K562 (cell line): Measurements from ENCODE around the gene THADA. TPM values are rescaled to one million over a fixed set of nuclear protein-coding genes. Genes with fewer than 3 reads are reported as not detected.
A peak's percentile ranks its signal among the peaks of the same experiment; 100 is the strongest.

Source experiments
- CBFA2T2 ChIP-seq: fragments of 450-650 bp; conservative IDR thresholded peaks from 2 replicates; pipeline ENCODE4 v1.6.1; 2017; ENCODE audit warnings: mild to moderate bottlenecking
- FOXA1 ChIP-seq: fragments of 450-650 bp; IDR thresholded peaks from 2 replicates; pipeline ENCODE4 v1.6.1; 2016; ENCODE audit warnings: mild to moderate bottlenecking, borderline replicate concordance
- MGA ChIP-seq: fragments of 450-650 bp; IDR thresholded peaks from 2 replicates; pipeline ENCODE4 v1.6.1; 2016; ENCODE audit warnings: mild to moderate bottlenecking, moderate library complexity
- NFXL1 ChIP-seq: fragments of 450-650 bp; formaldehyde crosslinking; IDR thresholded peaks from 2 replicates; pipeline ENCODE4 v1.4.0; 2021; ENCODE audit warnings: mild to moderate bottlenecking
- POLR2H ChIP-seq: IDR thresholded peaks from 2 replicates; pipeline ENCODE4 v1.6.1; 2016; ENCODE audit warnings: missing genetic modification characterization, low read depth, mild to moderate bottlenecking, control low read depth, missing compliant biosample characterization, moderate library complexity
- SAFB ChIP-seq: fragments of 200-400 bp; formaldehyde crosslinking; IDR thresholded peaks from 2 replicates; pipeline ENCODE4 v1.6.1; 2017; ENCODE audit warnings: low read depth, low read length, borderline replicate concordance
- SNRNP70 ChIP-seq: fragments of 200-400 bp; formaldehyde crosslinking; optimal IDR thresholded peaks from 2 replicates; pipeline ENCODE3; 2017; ENCODE audit warnings: low read depth, low read length
- STAT5A ChIP-seq: IDR thresholded peaks from 2 replicates; pipeline ENCODE4 v1.6.1; 2012; ENCODE audit warnings: low read length, inconsistent platforms, borderline replicate concordance
- TAF7 ChIP-seq: fragments of 450-650 bp; IDR thresholded peaks from 2 replicates; pipeline ENCODE4 v1.6.1; 2016; ENCODE audit warnings: missing genetic modification characterization, missing compliant biosample characterization
- THRAP3 ChIP-seq: fragments of 450-650 bp; IDR thresholded peaks from 2 replicates; pipeline ENCODE4 v1.6.1; 2016; ENCODE audit warnings: mild to moderate bottlenecking, inconsistent platforms, borderline replicate concordance
- ZKSCAN1 ChIP-seq: fragments of 150-350 bp; IDR thresholded peaks from 2 replicates; pipeline ENCODE4 v1.6.1; 2016; ENCODE audit warnings: low read depth, low read length
- ZNF12 ChIP-seq: sonication (generic); formaldehyde crosslinking; IDR thresholded peaks from 2 replicates; pipeline ENCODE4 v1.4.0; 2020; ENCODE audit warnings: mild to moderate bottlenecking, missing genetic modification reagents
- ZNF217 ChIP-seq: sonication (generic); formaldehyde crosslinking; IDR thresholded peaks from 2 replicates; pipeline ENCODE4 v1.8.0; 2022; ENCODE audit warnings: mild to moderate bottlenecking, missing genetic modification reagents
- ZNF280A ChIP-seq: fragments of 450-650 bp; IDR thresholded peaks from 2 replicates; pipeline ENCODE4 v1.6.1; 2018; ENCODE audit warnings: mild to moderate bottlenecking, low read depth; ENCODE audit not compliant: partially characterized antibody
- ZNF79 ChIP-seq: fragments of 250-450 bp; sonication (Bioruptor Pico); IDR thresholded peaks from 2 replicates; pipeline ENCODE4 v1.4.0; 2020; ENCODE audit warnings: low read depth, mild to moderate bottlenecking, moderate library complexity
- polyA plus RNA-seq, 8 experiments: library from polyadenylated mRNA; depleted of rRNA in 4 of 8; stranded (reverse) in 5 of 8; unstranded in 3 of 8; fragments of >200 nt; fragmentation: Nextera tagmentation in 2 of 8; fragmentation: Illumina TruSeq in 1 of 8; extraction: Ambion mirVana in 2 of 8; extraction: Trizol in 1 of 8; gene quantifications; 2 replicates each; pipeline versions ENCODE4 v1.2.1 to v1.2.3, GENCODE V29; 2011 to 2014; ENCODE audit warnings: inconsistent platforms in 1 of 8, missing spikeins in 1 of 8
- total RNA-seq, 7 experiments: library from RNA; depleted of rRNA in 6 of 7; stranded (reverse); fragments of >200 nt in 6 of 7; fragmentation: Illumina TruSeq in 2 of 7; extraction: Trizol in 2 of 7; gene quantifications; 2 replicates each; pipeline versions ENCODE4 v1.2.1 to v1.2.3, GENCODE V29; 2011 to 2021; ENCODE audit warnings: low replicate concordance in 1 of 7

THADA gene
- total and polyA plus RNA-seq, 9 of the 15 experiments (the other 6 are each of a cell fraction or from before 2014, with no cell fraction given) = 17.8 to 34.7 (median 31.9) TPM

- TF ChIP-seq MGA = peak; percentile 71
- peak; percentile 53; the same call in 1 of the 2 replicates for TF ChIP-seq NFXL1
- TF ChIP-seq SAFB = no peak
- no peak for TF ChIP-seq ZKSCAN1
- no peak for TF ChIP-seq CBFA2T2
- TF ChIP-seq ZNF79 (CRISPR knock-in tag) = peak; percentile 11; the same call in 1 of the 2 replicates
- TF ChIP-seq FOXA1 = no peak
- no peak for TF ChIP-seq ZNF12 (CRISPR knock-in tag)
- TF ChIP-seq SNRNP70 = no peak
- peak; percentile 84 for TF ChIP-seq POLR2H (tag)
- TF ChIP-seq ZNF217 = no peak
- no peak for TF ChIP-seq ZNF280A
- TF ChIP-seq THRAP3 = no peak
- TF ChIP-seq STAT5A = no peak; the same call in 1 of the 2 replicates
- TF ChIP-seq TAF7 (tag) = no peak
These were observed 301.8 kb downstream of the THADA start (continued) for GRCh38 chr2:43293744-43294695.
